Fibroblast of villous mesenchyme (primary cell): ENCODE results near the gene TWSG1. TPM values are rescaled to one million over a fixed set of nuclear protein-coding genes. Genes with fewer than 3 reads are reported as not detected.

ENCODE experiments used
- DNase-seq: peaks from one replicate; pipeline ENCODE4 v3.0.0-alpha.2; 2010; ENCODE audit warnings: low read depth
- H3K4me3 ChIP-seq: 2 replicates; pipeline ENCODE4 v1.5.1; 2011; ENCODE audit warnings: low read depth, mild to moderate bottlenecking, low read length
- total RNA-seq: library from RNA; depleted of rRNA; stranded (reverse); fragments of >200 nt; gene quantifications from 2 replicates; pipeline ENCODE4 v1.2.3, GENCODE V29; 2012
- TF ChIP-seq, protein P1 (sequence below): IDR thresholded peaks from 2 replicates; pipeline ENCODE4 v1.5.1; 2012; ENCODE audit warnings: low read depth, mild to moderate bottlenecking, low read length; ENCODE audit not compliant: insufficient read depth

Gene TWSG1
- total RNA-seq, 1 donor, result 181 TPM

DNA sequence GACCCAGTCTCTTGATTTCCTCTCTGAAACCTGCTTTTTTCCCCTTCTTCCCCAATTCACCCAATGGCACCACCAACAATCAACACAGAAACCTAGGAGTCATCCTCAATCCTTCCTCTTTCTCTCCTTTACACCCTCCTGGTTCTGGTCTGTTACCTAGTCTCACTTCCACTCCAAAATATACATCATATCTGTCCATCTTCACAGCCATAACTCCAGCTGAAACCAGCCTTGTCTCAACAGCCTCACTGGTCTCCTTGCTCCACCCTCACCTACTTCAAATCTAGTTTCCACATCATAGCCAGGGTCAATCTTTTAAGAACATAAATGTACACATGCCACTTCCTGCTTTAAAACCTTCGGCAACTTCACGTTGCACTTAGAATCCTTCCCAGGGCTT lies 11.8 kb upstream of the TWSG1 start:
- DNase-seq, result peak; percentile 71
- no peak overlapping the region for H3K4me3 ChIP-seq
- TF ChIP-seq, protein P1, sequence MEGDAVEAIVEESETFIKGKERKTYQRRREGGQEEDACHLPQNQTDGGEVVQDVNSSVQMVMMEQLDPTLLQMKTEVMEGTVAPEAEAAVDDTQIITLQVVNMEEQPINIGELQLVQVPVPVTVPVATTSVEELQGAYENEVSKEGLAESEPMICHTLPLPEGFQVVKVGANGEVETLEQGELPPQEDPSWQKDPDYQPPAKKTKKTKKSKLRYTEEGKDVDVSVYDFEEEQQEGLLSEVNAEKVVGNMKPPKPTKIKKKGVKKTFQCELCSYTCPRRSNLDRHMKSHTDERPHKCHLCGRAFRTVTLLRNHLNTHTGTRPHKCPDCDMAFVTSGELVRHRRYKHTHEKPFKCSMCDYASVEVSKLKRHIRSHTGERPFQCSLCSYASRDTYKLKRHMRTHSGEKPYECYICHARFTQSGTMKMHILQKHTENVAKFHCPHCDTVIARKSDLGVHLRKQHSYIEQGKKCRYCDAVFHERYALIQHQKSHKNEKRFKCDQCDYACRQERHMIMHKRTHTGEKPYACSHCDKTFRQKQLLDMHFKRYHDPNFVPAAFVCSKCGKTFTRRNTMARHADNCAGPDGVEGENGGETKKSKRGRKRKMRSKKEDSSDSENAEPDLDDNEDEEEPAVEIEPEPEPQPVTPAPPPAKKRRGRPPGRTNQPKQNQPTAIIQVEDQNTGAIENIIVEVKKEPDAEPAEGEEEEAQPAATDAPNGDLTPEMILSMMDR, result no peak

DNA sequence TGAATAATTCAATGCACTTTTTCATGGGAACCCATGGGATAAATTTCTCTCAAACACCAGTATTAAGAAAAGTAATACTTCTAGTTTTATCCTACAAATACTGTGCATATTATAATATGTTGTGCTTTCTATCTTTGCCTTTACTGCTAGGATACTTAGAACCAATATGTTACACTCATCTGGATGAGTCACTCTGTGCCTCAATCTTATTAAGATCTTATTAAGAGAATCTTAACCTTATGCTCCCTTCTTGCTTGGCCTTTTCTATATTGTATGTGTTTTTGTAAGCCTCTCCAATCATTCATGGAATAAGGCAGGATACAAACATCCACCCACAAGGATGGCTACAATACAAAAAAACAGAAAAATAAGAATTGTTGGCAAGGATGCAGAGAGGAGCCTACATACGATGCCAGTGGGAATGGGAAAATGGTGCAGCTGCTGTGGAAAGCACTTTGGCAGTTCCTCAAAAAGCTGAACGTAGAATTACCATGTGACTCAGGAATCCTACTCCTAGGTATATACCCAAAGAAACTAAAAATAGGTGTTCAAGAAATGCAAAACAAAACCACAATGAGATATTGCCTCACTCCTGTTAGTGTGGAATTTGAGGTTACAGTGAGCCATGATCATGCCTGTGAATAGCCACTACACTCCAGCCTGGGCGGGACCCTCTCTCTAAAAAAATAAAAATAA lies 10.7 kb upstream of the TWSG1 start:
- peak; percentile 60 for DNase-seq
- TF ChIP-seq, protein P1, result no peak

DNA sequence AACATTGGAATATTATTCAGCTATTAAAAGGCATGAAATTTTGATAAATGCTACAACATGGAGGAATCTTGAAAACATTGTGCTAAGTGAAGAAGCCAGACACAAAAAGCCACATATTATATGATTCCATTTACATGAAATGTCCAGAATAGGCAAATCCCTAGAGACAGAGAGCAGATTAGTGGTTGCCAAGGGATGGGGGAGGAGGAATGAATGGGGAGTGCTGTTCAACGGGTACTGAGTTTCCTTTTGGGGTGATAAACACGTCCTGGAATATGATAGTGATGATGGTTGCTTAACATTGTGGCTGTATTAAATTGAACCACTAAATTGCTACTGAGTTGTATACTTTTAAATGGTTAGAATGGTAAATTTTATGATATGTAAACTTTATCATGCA lies 8.9 kb upstream of the TWSG1 start:
- no peak for DNase-seq
- no peak overlapping the region for H3K4me3 ChIP-seq
- TF ChIP-seq, protein P1, result no peak

More for the DNA sequence above, 10.7 kb upstream of the TWSG1 start:
- no peak overlapping the region for H3K4me3 ChIP-seq

DNA sequence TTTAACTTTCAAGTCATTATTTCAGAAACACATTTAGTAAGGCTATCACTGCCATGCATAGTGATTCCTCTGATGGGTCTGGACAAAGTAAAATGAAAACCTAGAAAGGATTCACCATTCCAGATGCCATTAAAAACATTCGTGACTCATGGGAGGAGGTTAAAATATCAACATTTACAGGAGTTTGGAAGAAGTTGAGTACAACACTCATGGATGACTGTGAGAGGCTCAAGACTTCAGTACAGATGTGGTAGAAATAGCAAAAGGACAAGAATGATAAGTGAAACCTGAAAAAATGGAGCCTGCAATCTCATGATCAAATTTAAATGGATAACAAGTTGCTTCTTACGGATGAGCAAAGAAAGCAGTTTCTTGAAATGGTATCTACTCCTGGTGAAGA lies 5.8 kb upstream of the TWSG1 start:
- TF ChIP-seq, protein P1, result no peak
- no peak overlapping the region for H3K4me3 ChIP-seq
- no peak for DNase-seq

DNA sequence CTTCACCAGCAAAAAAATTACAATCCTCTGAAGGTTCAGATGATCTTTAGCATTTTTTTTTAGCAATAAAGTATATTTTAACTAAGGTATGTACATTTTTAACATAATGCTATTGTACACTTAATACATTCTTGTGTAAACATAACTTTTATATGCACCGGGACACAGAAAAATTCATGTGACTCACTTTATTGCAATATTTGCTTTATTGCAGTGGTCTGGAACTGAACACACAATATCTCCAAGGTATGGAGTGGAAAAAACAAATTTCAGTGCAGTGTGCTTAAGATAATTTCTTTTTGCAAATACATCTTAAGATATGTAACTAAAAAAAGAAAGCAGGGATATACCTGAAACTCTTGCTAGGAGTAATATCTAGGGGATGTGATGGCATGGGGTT lies 5.1 kb upstream of the TWSG1 start:
- TF ChIP-seq, protein P1, result no peak
- DNase-seq, result no peak
- H3K4me3 ChIP-seq, result no peak overlapping the region

DNA sequence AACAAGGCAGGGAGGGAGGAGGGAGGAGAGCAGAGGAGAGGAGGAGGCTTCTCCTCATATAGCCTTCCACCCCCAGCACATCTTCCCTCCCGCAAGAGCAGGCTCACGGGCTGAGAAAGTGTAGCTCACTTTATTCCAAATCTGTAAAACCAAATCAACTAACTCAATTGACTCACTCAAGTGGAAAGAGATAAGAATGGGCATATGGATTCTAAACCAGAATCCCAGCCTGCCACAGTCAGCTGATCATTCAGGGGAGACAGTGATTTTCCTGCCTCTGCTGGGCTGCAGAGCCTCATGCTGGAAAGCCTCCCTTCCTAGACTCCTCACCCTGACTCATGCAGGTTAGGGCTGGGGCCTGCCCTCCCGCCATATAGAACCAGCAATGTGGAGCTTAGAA lies 4.2 kb upstream of the TWSG1 start:
- TF ChIP-seq, protein P1, result no peak
- H3K4me3 ChIP-seq, result no peak overlapping the region

More for the DNA sequence above, 4.2 kb upstream of the TWSG1 start:
- DNase-seq, result no peak
